Stimulated activated CD4-positive, alpha-beta T cell treated with anti-CD3 and anti-CD28 coated beads, Interleukin-4, amount 100 ng/mL, for 4 hours (primary cell): ENCODE data around the gene PHF21B.
"Not testable (repeated sequence)": the region's sequence is repeated elsewhere in the genome, so short reads cannot be mapped to it uniquely, and the experiment has no call there.

Experiments
- DNase-seq, 2 experiments: peaks; one replicate each; pipeline ENCODE4 v3.0.0-alpha.2; 2020

The PHF21B gene

GRCh38 chr22:44930711-44931035 lies 79.1 kb downstream of the PHF21B start:
- DNase-seq: no peak

GRCh38 chr22:44930016-44930710 lies 79.6 kb downstream of the PHF21B start:
- no peak for DNase-seq

GRCh38 chr22:44929359-44930015 lies 80.3 kb downstream of the PHF21B start:
- no peak for DNase-seq

GRCh38 chr22:44928711-44929358 lies 81.0 kb downstream of the PHF21B start:
- DNase-seq: no peak

DNA sequence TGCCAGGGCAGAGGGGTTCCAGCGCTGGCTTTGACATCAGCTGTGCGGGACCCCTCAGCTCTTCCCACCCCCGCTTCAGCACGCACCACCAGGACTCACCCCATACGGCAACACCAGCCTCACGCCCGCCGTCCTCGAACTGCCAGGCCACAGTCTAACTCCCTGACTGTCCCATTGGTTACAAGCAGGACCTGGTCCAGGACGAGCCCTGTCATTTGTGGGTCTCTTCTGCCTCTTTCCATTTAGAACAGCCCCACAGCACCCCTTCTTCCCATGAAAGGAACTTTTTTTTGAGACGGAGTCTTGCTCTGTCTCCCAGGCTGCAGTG lies 81.7 kb downstream of the PHF21B start:
- no peak for DNase-seq

DNA sequence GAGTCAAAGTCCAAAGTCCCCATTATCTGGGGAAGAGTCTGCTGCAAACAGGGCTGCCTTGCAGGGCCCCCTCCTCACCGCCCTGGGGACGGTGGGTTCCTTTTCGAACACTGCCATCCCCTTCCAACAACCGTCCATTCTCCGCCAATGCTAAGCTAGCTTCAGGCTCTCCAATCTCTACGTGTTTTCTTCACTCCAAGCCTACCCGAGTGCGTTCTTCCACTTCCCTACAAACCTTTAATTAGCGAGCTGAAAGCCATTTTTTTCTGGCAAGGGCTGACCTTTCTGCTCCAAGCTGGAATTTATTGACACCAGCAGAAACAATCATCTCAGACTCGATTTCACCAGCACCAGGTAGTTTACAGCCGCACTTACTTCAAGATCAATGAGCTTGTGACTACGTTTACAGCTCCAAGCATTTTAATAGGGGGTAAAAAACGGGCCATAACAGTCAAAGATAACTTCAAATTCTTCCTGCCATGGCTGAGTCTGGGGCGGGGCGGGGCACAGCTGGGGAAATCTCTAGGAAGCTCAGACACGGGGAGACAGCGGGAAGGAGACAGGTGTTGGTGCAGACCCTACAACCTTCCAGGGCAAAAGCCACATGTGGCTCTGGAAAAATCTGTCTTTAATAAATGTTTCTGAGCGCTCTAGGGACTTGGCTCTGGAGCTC lies 82.2 kb downstream of the PHF21B start:
- no peak for DNase-seq

DNA sequence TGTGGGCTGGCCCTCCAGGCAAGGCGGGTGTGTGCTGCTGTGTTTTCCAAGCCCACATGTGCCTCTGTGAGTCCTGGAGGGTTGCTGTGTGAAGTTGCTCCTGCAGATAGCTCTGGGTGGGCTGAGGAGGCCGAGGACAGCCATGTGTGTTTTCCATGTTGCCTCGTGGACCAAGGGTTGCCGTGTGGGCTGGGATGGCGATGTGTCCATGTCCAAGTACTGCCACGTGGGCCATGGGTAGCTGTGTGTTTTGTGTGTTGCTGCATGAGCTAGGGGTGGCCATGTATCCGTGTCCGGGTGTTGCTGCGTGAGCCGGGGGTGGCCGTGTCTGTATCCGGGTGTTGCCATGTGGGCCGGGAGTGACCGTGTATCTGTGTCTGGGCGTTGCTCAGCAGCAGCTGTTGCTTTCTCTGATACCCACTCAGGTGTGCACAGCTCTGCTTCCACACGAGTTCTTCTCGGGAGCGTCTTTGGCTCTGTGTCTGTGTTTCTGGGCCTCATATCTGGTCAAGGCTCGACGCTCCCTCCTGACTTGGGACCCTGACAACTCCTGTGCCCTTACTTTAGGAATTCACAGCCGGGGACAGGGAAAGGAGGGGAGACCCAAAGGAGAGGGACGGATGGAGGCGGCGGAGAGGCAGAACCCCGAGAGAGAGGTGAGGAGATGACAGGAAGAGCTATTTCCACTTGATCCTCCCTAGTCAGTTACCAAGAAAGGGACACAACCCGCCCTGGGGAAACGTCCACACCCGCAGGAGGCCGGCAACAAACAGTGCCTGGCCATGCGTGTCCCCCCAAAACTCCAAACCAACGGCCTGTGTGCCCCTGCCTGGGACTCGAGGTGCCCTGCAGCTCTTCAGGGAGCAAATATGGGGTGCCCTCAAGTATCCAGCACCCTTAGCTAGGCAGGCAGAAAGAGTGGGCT lies 83.1 kb downstream of the PHF21B start:
- no peak for DNase-seq

GRCh38 chr22:44926124-44926475 lies 83.7 kb downstream of the PHF21B start:
- no peak for DNase-seq

DNA sequence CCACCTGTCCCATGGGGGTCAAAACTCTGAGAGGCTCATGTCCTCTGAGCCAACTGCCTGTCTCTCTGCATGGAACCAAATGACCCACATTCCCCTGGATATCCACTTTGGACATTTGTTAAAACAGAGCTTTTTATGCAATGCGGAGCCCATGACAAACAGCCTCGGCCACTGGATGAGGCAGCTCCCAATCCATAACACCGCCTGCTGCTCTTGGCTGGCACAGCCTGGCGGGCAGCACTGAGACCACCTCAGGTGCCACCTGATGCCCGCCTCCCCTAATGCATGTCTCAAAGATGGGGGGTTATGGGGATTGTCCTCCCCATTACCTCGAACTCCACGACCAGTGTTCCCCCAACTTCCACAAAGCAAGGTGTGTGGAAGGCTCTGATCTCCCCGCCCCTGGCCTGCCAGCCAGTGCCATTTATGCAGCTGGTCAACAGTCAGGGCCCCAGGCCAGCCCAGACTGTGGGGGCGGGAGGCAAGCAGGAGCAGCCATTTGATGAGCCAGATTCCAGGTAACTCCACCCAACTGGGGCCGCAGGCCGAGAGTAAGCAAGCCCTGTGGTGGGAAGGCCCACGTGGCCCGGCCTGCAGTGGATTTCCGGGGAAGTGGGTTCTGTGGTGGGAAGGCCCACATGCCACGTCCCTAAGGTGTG lies 84.2 kb downstream of the PHF21B start:
- no peak for DNase-seq

DNA sequence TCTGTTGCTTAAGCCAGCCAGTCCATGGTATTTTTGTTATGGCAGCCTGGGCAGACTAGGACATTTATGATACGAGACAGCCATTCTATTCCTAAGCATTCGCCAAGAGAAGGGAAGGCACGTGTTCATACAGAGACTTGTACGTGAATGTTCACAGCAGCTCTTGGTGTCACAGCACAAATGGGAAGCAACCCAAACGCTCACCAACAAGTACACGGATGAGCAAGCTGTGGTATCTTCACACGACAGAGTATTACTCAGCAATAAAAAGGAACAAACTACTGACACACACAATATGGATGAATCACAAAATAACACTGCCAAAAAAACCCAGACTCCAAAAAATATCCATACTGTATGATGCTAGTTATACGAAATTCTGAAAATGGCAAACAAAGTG lies 85.1 kb downstream of the PHF21B start:
- no peak for DNase-seq

- no peak for DNase-seq
Observed at GRCh38 chr22:44924098-44924497, 85.7 kb downstream of the PHF21B start.

- DNase-seq: not testable (repeated sequence)
Observed at GRCh38 chr22:44921766-44922165, 88.0 kb downstream of the PHF21B start.

DNA sequence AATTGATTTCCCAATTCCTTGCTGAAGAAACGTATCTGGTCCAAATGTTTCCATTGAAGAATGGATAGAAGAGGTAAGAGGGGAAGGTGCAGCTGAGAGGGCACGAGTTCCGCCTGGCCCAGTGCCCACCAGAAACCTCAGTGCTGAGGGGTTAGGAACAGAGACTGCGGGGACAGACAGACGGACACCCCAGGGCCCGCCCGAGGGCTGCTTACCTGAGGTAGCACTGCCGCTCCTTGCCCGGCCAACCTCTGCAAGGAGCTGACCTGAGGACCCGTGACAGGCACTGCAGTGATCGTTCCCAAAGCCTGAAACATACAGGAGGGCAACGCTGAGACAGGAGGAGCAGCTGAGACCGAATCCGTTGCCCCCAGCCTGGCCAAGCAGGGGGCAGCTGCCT lies 89.6 kb downstream of the PHF21B start:
- no peak for DNase-seq

DNA sequence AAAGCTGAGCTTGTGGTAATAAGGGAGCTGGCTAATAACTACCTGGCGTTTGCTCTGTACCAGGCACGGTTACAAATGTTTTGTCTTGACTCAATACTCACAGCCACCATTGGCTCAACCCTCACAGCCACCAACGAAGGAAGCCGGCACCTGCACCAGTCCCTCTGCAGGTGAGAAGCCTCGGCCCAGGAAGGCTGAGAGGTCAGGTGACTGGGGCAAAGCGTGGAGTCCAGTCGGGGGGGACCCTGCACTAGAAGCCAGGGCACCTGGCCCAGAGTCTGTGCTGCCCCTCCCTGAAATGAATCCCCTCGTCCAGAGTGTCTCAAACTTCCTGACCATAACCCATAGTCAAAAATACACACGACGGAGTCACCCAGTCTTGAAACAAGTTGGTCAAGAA lies 90.1 kb downstream of the PHF21B start:
- DNase-seq: no peak

DNA sequence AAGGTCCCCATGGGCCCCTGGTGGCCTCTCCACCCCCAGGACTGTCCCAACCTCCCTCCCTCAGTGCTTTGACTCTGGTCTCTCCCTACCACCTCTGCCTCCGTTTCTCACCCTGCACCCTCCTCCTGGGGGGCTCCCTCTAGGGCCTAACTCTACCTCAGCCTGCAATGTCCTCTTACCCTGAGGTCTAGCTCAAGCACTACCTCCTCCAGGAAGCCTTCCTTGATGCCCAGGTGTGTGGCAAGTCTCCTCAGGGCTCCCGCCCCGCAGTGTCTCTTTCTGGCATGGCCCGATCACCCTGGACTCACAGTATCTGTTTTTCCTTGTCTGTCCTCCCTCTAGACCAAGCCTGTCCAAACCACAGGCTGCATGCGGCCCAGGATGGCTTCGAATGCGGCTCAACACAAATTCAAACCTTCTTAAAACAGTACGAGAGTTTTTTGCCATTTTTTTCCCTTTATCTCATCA lies 90.8 kb downstream of the PHF21B start:
- no peak for DNase-seq

- no peak for DNase-seq
Observed at GRCh38 chr22:44918166-44918924, 91.5 kb downstream of the PHF21B start.

DNA sequence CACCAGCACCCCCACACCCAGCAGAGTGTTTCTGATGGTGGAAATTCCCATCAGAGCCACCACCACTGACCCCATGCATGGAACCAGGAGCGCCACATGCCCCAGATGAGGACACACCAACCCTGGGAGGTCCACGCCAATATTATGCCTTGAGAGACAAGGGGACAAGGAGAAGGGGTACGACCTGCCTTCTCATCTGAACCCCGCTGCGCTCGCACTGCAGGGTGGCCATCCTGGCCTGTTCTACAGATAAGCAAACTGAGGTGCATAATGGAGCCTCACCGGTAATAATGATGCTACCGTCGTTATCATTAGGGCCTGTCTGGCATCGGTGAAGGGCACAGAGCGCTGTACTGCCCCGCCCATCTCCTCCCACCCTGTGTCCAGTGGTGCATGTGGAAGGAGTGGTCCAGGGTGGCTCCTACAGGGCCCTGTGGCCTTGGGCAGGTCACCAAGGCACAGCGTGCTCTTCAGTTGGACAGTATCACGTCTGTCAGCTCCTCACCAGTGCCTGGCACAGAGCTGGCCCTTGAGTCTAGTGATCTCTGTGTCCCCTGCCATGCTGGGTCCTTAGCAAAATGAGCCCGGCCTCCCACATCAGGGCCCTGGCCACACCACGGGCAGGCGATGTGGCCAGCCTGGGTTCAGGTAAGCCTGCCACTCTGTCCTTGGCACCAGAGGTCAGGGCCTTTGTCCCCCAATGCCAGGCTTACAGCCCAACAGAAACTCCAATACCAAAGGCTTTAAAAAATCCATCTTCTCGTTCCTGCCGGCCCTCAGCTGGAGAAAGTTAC lies 92.2 kb downstream of the PHF21B start:
- no peak for DNase-seq

DNA sequence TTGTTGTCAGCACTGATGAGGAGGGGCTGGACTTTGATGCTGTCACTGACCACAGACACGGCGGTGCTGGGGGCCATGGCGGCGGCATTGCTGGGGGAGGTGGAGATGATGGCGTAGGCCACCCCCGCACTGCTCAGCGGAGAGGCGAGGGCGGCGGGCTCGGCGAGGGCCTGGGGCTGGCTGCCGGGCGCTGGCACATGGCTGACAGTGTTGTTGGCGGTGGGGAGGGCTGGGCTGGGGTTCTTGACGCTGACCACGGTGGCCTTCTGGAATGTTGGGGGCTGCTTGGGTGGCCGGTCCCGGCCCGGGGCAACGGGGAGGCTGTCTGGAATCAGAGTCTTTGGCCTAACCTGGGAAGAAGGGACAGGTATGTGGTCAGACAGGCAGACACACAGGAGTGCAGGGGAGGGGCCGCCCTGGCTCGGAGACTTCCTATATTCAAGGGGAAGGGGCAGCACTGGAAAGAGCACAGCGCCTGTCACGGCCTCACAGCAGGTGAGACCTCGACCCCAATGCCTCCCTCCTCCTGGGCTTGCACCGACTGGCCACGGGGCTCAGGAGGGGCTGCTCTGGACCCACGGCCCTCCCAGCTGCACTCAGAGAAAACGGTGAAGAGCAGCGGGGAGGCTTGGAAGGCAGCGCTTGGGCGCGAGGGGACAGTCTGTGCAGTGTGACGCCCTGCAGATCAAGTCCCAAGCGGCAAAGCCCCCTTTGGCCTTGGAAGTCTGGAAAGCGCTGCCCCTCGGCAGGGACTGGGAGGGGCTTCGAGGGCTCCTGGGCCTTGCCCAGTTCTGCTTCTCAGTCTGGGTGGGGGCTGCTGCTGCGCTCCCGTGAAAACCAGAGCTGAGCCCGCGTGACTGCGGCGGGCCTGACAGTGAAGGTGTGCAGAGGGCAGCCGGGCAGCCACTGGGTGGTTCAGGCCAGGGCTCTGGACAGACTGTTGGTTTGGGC lies 93.2 kb downstream of the PHF21B start:
- DNase-seq: no peak

DNA sequence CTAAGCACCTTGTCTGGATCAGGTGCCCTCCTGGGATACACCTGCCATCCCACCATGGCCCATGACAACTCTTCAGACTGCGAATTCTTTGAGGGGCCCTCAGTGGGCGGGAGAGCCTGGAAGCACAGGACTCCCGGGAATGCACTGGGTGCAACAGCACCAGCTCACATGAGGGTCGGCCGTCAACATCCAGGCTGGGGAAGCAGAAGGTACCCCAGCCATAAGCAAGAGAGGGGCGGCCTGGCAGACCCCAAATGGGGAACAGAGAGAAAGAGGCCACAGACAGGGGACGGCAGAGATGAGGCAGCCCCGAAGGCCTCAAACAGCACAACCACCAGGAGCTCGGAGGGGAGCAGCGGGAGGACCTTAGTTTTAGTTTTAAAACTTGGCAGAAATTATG lies 94.4 kb downstream of the PHF21B start:
- no peak for DNase-seq
